GM12891 (cell line): ENCODE data around the gene EFNA3.

Experiments used
- POLR2A ChIP-seq: IDR thresholded peaks from 2 replicates; pipeline ENCODE4 v1.6.1; 2011; ENCODE audit warnings: low read depth, low read length, control low read depth
- POLR2AphosphoS5 ChIP-seq: IDR thresholded peaks from 2 replicates; pipeline ENCODE4 v1.6.1; 2011; ENCODE audit warnings: low read depth, low read length, control low read depth

- TF ChIP-seq POLR2AphosphoS5: no peak
- TF ChIP-seq POLR2A: no peak
Observed at GRCh38 chr1:155030899-155031298, 47.7 kb upstream of the EFNA3 start.
